ENCODE measurements around the gene CNOT8.
"Not testable (repeated sequence)": the region's sequence is repeated elsewhere in the genome, so short reads cannot be mapped to it uniquely, and the experiment has no call there.

Gene CNOT8

GRCh38 chr5:154866841-154867240, 8.4 kb downstream of the CNOT8 start:
- no peak for DNase-seq

- no peak for DNase-seq
Measured at GRCh38 chr5:154868702-154869101, 10.3 kb downstream of the CNOT8 start.

GRCh38 chr5:154871734-154872133, 13.3 kb downstream of the CNOT8 start:
- no peak for DNase-seq

- no peak for DNase-seq
Measured at GRCh38 chr5:154873791-154874331, 15.4 kb downstream of the CNOT8 start.

GRCh38 chr5:154878642-154879335, 20.4 kb downstream of the CNOT8 start:
- DNase-seq, result no peak

GRCh38 chr5:154881986-154882385, 23.6 kb downstream of the CNOT8 start:
- no peak for DNase-seq

GRCh38 chr5:154884424-154884823, 26.0 kb downstream of the CNOT8 start:
- DNase-seq, result no peak

- no peak for DNase-seq
Measured at GRCh38 chr5:154885439-154885838, 27.0 kb downstream of the CNOT8 start.

- no peak for DNase-seq
Measured at GRCh38 chr5:154892369-154892771, 33.9 kb downstream of the CNOT8 start.

GRCh38 chr5:154893381-154893780, 35.0 kb downstream of the CNOT8 start:
- DNase-seq, result no peak

- DNase-seq, result no peak
Measured at GRCh38 chr5:154895606-154896561, 37.5 kb downstream of the CNOT8 start.

- no peak for DNase-seq
Measured at GRCh38 chr5:154896562-154897165, 38.2 kb downstream of the CNOT8 start.

GRCh38 chr5:154898210-154898609, 39.8 kb downstream of the CNOT8 start:
- DNase-seq, result no peak

- no peak for DNase-seq
Measured at GRCh38 chr5:154899151-154899816, 40.9 kb downstream of the CNOT8 start.

- no peak for DNase-seq
Measured at GRCh38 chr5:154900066-154900465, 41.6 kb downstream of the CNOT8 start.

GRCh38 chr5:154901276-154901675, 42.8 kb downstream of the CNOT8 start:
- DNase-seq, result no peak

- no peak for DNase-seq
Measured at GRCh38 chr5:154901913-154902312, 43.5 kb downstream of the CNOT8 start.

- DNase-seq, result not testable (repeated sequence)
Measured at GRCh38 chr5:154905601-154906000, 47.2 kb downstream of the CNOT8 start.

- no peak for DNase-seq
Measured at GRCh38 chr5:154916874-154917273, 58.4 kb downstream of the CNOT8 start.

GRCh38 chr5:154917757-154918156, 59.3 kb downstream of the CNOT8 start:
- DNase-seq, result no peak

GRCh38 chr5:154923441-154924430, 65.3 kb downstream of the CNOT8 start:
- DNase-seq, result no peak
